ENCODE measurements around the gene DNASE2. TPM values are rescaled to one million over a fixed set of nuclear protein-coding genes. Genes with fewer than 3 reads are reported as not detected.
A peak's percentile ranks its signal among the peaks of the same experiment; 100 is the strongest.

DNASE2 gene
- total RNA-seq, 2 experiments from 2014 or later: 30.9 to 31.6 TPM

- intact Hi-C loops (cut with micrococcal nuclease): loop anchor here (1.0 to 5.0 kb wide), 5 partner anchors 48 to 212 kb away; partner anchors contain the start of genes FARSA, RAD23A and RNASEH2A
- Mint-ChIP-seq H3K4me3 (peak overlapping the region; percentile 86), H3K4me1 (ENCODE audit: low read depth) (peaks cover 22% of the 10 kb centered on the region), H3K9me3 (peaks cover 7% of the 10 kb centered on the region), H3K27me3 (ENCODE audit: low read depth) (no peaks in the 10 kb centered on the region), H3K36me3 (ENCODE audit: low read depth) (no peaks in the 10 kb centered on the region), H3K27ac (peak overlapping the region; percentile 81)
- DNase-seq: peak; percentile 95
- CTCF ChIA-PET: interaction anchor here (0.6 to 4.2 kb wide), 15 partner anchors 8 to 1922 kb away, joined by 3 to 42 read pairs (median 4); no protein-coding TSS in a partner anchor
Observed at GRCh38 chr19:12884926-12885748, 3.9 kb upstream of the DNASE2 start.

- H3K36me3 Mint-ChIP-seq (ENCODE audit: low read depth): no peaks in the 10 kb centered on the region
- peak overlapping the region; percentile 81 for H3K27ac Mint-ChIP-seq
- CTCF ChIA-PET: interaction anchor here (0.6 to 4.2 kb wide), 13 partner anchors 23 to 210 kb away, joined by 3 to 42 read pairs (median 4); no protein-coding TSS in a partner anchor
- H3K4me3 Mint-ChIP-seq: peak overlapping the region; percentile 86
- peaks cover 7% of the 10 kb centered on the region for H3K9me3 Mint-ChIP-seq
- H3K27me3 Mint-ChIP-seq (ENCODE audit: low read depth): no peaks in the 10 kb centered on the region
- H3K4me1 Mint-ChIP-seq (ENCODE audit: low read depth): peaks cover 26% of the 10 kb centered on the region
- intact Hi-C loops (cut with micrococcal nuclease): loop anchor here (5.0 kb wide), 1 partner anchor 213 kb away; no protein-coding TSS in a partner anchor
- DNase-seq: no peak
Observed at GRCh38 chr19:12884627-12884925, 3.3 kb upstream of the DNASE2 start.

- CTCF ChIA-PET: interaction anchor here (1.0 to 4.2 kb wide), 4 partner anchors 12 to 118 kb away, joined by 3 to 42 read pairs (median 4); no protein-coding TSS in a partner anchor
- Mint-ChIP-seq H3K4me1 (ENCODE audit: low read depth) (peaks cover 28% of the 10 kb centered on the region), H3K27me3 (ENCODE audit: low read depth) (no peaks in the 10 kb centered on the region), H3K27ac (no peak overlapping the region), H3K9me3 (peaks cover 7% of the 10 kb centered on the region), H3K4me3 (peak overlapping the region; percentile 86), H3K36me3 (ENCODE audit: low read depth) (no peaks in the 10 kb centered on the region)
- intact Hi-C loops (cut with micrococcal nuclease): loop anchor here (5.0 kb wide), 1 partner anchor 213 kb away; no protein-coding TSS in a partner anchor
- DNase-seq: no peak
Observed at GRCh38 chr19:12884202-12884601, 3.0 kb upstream of the DNASE2 start.

GRCh38 chr19:12882589-12882988 lies 1.3 kb upstream of the DNASE2 start:
- H3K27me3 Mint-ChIP-seq (ENCODE audit: low read depth): no peaks in the 10 kb centered on the region
- intact Hi-C loops (cut with micrococcal nuclease): loop anchor here (5.0 kb wide), 1 partner anchor 215 kb away; no protein-coding TSS in a partner anchor
- DNase-seq: no peak
- H3K27ac Mint-ChIP-seq: no peak overlapping the region
- CTCF ChIA-PET: interaction anchor here (0.6 to 4.2 kb wide), 5 partner anchors 18 to 303 kb away, joined by 3 to 42 read pairs (median 3); no protein-coding TSS in a partner anchor
- H3K4me3 Mint-ChIP-seq: peak overlapping the region; percentile 88
- peaks cover 4% of the 10 kb centered on the region for H3K36me3 Mint-ChIP-seq (ENCODE audit: low read depth)
- peaks cover 30% of the 10 kb centered on the region for H3K4me1 Mint-ChIP-seq (ENCODE audit: low read depth)
- H3K9me3 Mint-ChIP-seq: peaks cover 7% of the 10 kb centered on the region

- no peaks in the 10 kb centered on the region for H3K27me3 Mint-ChIP-seq (ENCODE audit: low read depth)
- peaks cover 11% of the 10 kb centered on the region for H3K36me3 Mint-ChIP-seq (ENCODE audit: low read depth)
- intact Hi-C loops (cut with micrococcal nuclease): loop anchor here (5.0 kb wide), 1 partner anchor 217 kb away; no protein-coding TSS in a partner anchor
- CTCF ChIA-PET: interaction anchor here (0.6 to 2.9 kb wide), 7 partner anchors 8 to 122 kb away, joined by 3 to 11 read pairs (median 5); no protein-coding TSS in a partner anchor
- peak overlapping the region; percentile 61 for H3K27ac Mint-ChIP-seq
- H3K9me3 Mint-ChIP-seq: peaks cover 7% of the 10 kb centered on the region
- peaks cover 27% of the 10 kb centered on the region for H3K4me1 Mint-ChIP-seq (ENCODE audit: low read depth)
- DNase-seq: no peak
- peak overlapping the region; percentile 88 for H3K4me3 Mint-ChIP-seq
Observed at GRCh38 chr19:12880551-12881171, 588 bp downstream of the DNASE2 start.

- H3K4me3 Mint-ChIP-seq: no peak overlapping the region
- DNase-seq: no peak
- H3K4me1 Mint-ChIP-seq (ENCODE audit: low read depth): peaks cover 7% of the 10 kb centered on the region
- H3K9me3 Mint-ChIP-seq: peaks cover 2% of the 10 kb centered on the region
- intact Hi-C loops (cut with micrococcal nuclease): no loop called here
- CTCF ChIA-PET: interaction anchor here (1.4 kb wide), 1 partner anchor 28 kb away, joined by 3 read pairs; no protein-coding TSS in a partner anchor
- no peak overlapping the region for H3K27ac Mint-ChIP-seq
- no peaks in the 10 kb centered on the region for H3K27me3 Mint-ChIP-seq (ENCODE audit: low read depth)
- peaks cover 27% of the 10 kb centered on the region for H3K36me3 Mint-ChIP-seq (ENCODE audit: low read depth)
Observed at GRCh38 chr19:12875086-12875485, 6.2 kb downstream of the DNASE2 start.

- H3K9me3 Mint-ChIP-seq: peaks cover 2% of the 10 kb centered on the region
- no peak overlapping the region for H3K4me3 Mint-ChIP-seq
- no peak for DNase-seq
- H3K4me1 Mint-ChIP-seq (ENCODE audit: low read depth): peaks cover 2% of the 10 kb centered on the region
- CTCF ChIA-PET: interaction anchor here (1.4 to 1.6 kb wide), 2 partner anchors 27 to 108 kb away, joined by 3 to 5 read pairs; no protein-coding TSS in a partner anchor
- no peak overlapping the region for H3K27ac Mint-ChIP-seq
- H3K36me3 Mint-ChIP-seq (ENCODE audit: low read depth): peaks cover 27% of the 10 kb centered on the region
- intact Hi-C loops (cut with micrococcal nuclease): no loop called here
- H3K27me3 Mint-ChIP-seq (ENCODE audit: low read depth): no peaks in the 10 kb centered on the region
Observed at GRCh38 chr19:12873891-12874745, 7.1 kb downstream of the DNASE2 start.

- intact Hi-C loops (cut with micrococcal nuclease): no loop called here
Observed at GRCh38 chr19:12872941-12873890, 8.0 kb downstream of the DNASE2 start.

GRCh38 chr19:12872255-12872654 lies 9.0 kb downstream of the DNASE2 start:
- H3K4me1 Mint-ChIP-seq (ENCODE audit: low read depth): peaks cover 1% of the 10 kb centered on the region
- H3K36me3 Mint-ChIP-seq (ENCODE audit: low read depth): peaks cover 23% of the 10 kb centered on the region
- H3K27me3 Mint-ChIP-seq (ENCODE audit: low read depth): no peaks in the 10 kb centered on the region
- DNase-seq: no peak
- H3K9me3 Mint-ChIP-seq: peaks cover 2% of the 10 kb centered on the region
- H3K4me3 Mint-ChIP-seq: peak overlapping the region; percentile 4
- CTCF ChIA-PET: interaction anchor here (1.3 to 2.1 kb wide), 5 partner anchors 9 to 106 kb away, joined by 3 to 10 read pairs (median 5); partner anchors contain the start of gene DNASE2
- intact Hi-C loops (cut with micrococcal nuclease): no loop called here
- no peak overlapping the region for H3K27ac Mint-ChIP-seq

More at GRCh38 chr19:12872941-12873890, 8.0 kb downstream of the DNASE2 start:
- peak; percentile 69 for DNase-seq
- Mint-ChIP-seq H3K27ac (no peak overlapping the region), H3K9me3 (peaks cover 2% of the 10 kb centered on the region), H3K27me3 (ENCODE audit: low read depth) (no peaks in the 10 kb centered on the region), H3K4me1 (ENCODE audit: low read depth) (no peaks in the 10 kb centered on the region), H3K36me3 (ENCODE audit: low read depth) (peaks cover 23% of the 10 kb centered on the region), H3K4me3 (no peak overlapping the region)
- CTCF ChIA-PET: interaction anchor here (0.9 to 2.1 kb wide), 6 partner anchors 8 to 116 kb away, joined by 3 to 10 read pairs (median 4); partner anchors contain the start of gene DNASE2

- H3K4me1 Mint-ChIP-seq (ENCODE audit: low read depth): peaks cover 5% of the 10 kb centered on the region
- no peak for DNase-seq
- H3K9me3 Mint-ChIP-seq: peaks cover 2% of the 10 kb centered on the region
- no peak overlapping the region for H3K4me3 Mint-ChIP-seq
- peaks cover 20% of the 10 kb centered on the region for H3K36me3 Mint-ChIP-seq (ENCODE audit: low read depth)
- CTCF ChIA-PET: interaction anchor here (1.3 to 2.1 kb wide), 3 partner anchors 10 to 94 kb away, joined by 3 to 10 read pairs (median 5); partner anchors contain the start of gene DNASE2
- H3K27ac Mint-ChIP-seq: no peak overlapping the region
- no peaks in the 10 kb centered on the region for H3K27me3 Mint-ChIP-seq (ENCODE audit: low read depth)
- intact Hi-C loops (cut with micrococcal nuclease): no loop called here
Observed at GRCh38 chr19:12871681-12872080, 9.6 kb downstream of the DNASE2 start.

Measured in activated naive CD4-positive, alpha-beta T cell treated with anti-CD3 and anti-CD28 coated beads for 36 hours (primary cell).